ENCODE data around the gene INPP1. TPM values are rescaled to one million over a fixed set of nuclear protein-coding genes. Genes with fewer than 3 reads are reported as not detected.

The INPP1 gene, protein sequence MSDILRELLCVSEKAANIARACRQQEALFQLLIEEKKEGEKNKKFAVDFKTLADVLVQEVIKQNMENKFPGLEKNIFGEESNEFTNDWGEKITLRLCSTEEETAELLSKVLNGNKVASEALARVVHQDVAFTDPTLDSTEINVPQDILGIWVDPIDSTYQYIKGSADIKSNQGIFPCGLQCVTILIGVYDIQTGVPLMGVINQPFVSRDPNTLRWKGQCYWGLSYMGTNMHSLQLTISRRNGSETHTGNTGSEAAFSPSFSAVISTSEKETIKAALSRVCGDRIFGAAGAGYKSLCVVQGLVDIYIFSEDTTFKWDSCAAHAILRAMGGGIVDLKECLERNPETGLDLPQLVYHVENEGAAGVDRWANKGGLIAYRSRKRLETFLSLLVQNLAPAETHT
- total RNA-seq = 17.2 TPM

DNA sequence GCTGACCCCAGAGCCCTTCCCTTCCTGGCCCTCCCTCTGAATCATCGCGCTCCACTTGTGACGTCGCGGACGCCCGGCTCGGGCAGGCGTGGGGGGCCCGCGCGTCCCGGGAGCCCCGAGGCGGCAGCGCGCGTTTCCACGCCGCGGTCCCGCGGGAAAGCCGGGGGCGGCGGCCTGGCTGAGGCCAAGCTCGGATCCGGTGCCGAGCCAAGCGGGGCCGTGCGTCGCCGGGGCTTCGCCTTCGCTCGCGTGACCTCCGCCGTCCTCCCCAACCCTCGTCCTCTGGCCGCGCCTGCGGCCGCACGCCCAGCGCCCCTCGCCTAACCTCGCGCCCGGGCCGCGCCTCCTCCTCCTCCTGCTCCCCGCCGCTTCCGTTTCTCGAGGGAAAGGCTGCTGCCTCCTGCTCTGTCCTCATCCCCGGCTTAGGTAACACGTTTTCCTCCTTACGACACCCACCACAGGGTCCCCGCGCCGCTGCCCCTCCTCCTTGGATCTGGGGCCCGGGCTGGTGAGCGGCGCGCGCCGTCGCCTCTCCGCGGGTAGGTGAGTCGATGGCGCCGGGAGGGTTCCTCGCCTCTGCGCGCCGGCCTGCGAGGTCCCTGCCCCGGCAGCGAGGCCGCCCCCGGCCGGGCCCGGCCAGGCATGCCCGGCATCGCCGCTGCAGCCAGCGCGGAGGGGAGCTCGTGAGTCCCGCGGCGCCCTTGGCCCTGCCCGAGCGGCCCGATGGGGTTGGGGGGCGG, at the start of gene INPP1:
Gene INPP1 (plus strand): TSS at position 54 of the 740 bp plus-strand sequence. CDS start 16,514 bp downstream, outside the sequence.

DNA sequence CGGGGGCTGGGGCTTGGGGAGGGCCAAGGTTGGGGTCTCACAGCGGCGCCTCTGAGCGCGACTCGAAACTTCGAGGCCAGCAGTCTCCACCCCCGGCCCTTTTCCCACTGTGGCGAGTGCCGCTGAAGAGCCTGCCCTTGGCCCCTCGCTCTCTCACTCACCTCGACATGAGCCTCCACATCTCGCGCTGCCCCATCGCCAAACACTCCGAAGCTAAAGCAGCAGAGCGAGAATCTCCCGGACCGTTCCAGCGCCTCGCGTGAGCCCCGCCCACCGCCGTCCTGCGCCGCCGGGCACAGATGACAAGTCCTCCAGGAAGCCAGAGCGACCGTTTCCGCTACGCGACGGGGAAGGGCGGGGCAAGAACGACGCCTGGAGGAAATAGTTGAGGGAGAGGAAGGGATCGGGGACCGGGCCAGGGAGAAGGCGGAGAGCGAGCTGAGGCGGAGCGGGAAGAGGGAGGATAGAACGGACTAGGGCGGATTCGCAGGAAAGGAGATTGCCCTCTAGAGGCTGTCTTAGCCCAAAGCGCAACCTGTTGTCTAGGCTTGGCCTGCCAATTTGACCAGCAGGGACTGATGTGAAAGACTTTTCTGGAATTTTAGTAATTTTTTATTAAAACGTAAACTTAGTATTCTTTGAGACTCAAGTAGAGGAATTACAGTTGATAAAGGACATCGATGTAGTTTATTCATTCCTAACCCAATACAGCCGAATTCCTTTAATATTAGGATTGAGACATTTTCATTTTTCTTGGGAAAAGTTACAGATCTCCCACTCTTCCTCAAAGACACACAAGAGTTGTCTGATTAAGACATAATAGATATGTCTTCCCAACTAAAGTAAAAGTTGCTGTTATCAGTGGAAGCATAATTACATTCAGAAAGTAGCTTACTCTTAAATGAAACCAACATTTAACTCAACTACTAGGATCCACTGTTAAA, 23.6 kb upstream of the INPP1 start, which contains the start of gene HIBCH:
Gene HIBCH (minus strand): TSS at position 272 of the 944 bp plus-strand sequence. CDS start 76 bp downstream, at position 196.

DNA sequence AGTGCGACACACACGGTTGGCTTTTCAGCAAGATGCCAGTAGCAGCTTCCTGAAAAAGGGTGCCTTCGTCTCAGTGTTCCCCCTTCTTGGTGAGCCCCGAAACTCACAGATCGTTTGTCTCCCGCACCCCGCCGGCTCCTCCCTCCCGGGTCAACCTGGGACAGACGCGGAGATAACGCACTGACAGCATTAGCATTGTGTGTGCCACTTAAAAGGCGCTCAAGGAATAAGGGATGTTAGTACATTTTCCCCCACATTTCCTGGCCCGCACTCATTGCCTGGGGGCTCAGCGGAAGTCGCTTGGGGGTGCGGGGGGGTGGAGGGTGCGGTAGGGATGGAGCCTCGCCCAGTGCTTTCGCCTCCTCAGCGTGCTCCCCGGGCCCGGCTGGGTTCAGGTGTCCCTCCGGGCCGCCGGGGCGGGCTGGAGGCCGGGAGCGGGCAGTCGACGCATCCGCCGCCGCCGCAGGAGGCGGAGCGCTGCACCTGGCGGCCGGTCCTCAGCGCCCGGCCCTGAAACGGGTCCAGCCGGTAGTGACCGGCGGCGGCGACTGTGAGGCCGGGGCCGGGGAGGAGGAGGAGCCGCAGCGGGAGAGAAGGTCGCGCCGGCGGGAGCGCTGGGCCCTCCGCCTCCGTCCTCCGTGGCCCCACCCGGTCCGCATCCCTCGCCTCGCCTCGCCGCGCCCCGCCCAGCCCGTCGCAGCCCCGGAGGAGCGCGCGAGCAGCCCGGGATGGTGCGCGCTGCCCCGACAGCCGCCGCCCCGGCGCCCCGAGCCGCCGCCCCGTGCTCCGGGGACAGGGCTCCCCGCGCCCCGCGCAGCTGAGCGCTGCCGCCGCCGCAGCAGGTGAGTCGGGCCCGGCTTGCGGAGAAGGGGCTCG, 64.5 kb downstream of the INPP1 start, which contains the start of gene MFSD6:
Gene MFSD6 (plus strand): TSS at position 694 of the 876 bp plus-strand sequence. CDS start 27,675 bp downstream, outside the sequence.

Other genes with a start within 250 kb of the INPP1 start
- gene HIBCH, start 23.8 kb upstream of the INPP1 start, total RNA-seq = 44.6 TPM
- 33.6 TPM for gene MFSD6, start 64.8 kb downstream of the INPP1 start, total RNA-seq
- gene NEMP2, start 191.1 kb downstream of the INPP1 start, total RNA-seq = 11.5 TPM